NCI-H1930 (cell line): ENCODE results near the gene IGSF5.
"Not testable (repeated sequence)": the region's sequence is repeated elsewhere in the genome, so short reads cannot be mapped to it uniquely, and the experiment has no call there.

Experiments
- DNase-seq, 2 experiments: peaks; one replicate each; lab custom pipeline; 2025; lab: John Stamatoyannopoulos, UW

Gene IGSF5

GRCh38 chr21:39738566-39738965 lies 6.4 kb upstream of the IGSF5 start:
- DNase-seq: no peak

DNA sequence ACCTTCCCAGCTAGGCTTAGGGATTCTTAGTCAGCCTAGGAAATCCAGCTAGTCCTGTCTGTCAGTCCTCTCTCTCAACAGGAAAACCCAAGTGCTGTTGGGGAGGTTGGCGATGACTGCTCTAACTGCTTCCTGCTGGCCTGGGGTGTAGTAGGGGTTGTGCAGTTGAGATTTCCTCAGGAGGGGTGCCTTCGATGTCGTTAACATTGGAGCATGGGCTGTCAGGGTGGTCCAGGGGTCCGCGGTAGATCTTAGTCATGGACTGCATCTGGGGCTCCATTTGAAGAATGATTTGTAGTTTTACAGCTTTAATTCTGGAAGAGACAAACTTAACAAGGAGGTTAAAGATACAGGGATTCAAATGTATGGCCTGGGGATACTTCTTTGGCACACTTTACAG lies 5.5 kb upstream of the IGSF5 start:
- not testable (repeated sequence) for DNase-seq

DNA sequence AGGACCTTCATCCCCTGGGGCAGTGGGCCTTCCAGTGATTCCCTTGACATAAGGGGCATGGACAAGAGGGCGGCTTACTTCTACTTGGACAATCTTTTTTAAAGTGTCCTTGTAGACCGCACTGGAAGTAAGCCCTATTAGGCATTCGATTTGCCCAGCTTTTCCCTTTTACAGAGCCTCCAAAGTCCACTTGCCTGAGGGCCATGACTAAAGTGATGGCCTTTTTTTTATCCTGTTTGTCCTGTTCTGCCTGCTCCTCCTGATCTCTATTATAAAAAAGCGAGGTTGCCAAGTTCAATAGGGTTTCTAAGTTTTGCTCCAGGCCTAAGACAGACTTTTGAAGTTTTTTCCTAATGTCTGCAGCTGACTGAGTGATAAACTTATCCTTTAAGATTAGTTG lies 2.4 kb upstream of the IGSF5 start:
- DNase-seq: not testable (repeated sequence)

GRCh38 chr21:39745332-39745731 lies 349 bp downstream of the IGSF5 start:
- not testable (repeated sequence) for DNase-seq

DNA sequence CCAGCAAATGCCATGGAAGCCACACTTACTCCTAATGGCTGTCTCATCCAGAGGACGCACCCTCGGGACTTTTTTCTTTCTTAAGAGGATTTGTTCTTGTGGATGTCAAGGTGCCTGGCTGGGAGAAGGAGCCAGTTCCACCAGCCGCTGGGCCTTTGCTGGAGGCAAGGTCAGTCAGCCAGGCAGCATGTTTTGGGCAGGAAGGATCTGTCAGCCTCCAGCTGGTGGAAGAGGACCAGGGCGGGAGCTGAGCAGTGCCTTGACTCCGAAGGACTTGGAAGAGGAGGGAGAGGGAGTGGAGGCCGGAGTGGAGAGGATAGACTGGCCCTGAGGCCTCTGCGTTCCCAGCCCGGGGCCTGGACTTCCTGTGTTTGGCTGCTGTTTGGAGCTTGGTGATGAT lies 5.7 kb downstream of the IGSF5 start:
- no peak for DNase-seq

- DNase-seq: no peak
Measured at GRCh38 chr21:39754811-39755210, 9.8 kb downstream of the IGSF5 start.

DNA sequence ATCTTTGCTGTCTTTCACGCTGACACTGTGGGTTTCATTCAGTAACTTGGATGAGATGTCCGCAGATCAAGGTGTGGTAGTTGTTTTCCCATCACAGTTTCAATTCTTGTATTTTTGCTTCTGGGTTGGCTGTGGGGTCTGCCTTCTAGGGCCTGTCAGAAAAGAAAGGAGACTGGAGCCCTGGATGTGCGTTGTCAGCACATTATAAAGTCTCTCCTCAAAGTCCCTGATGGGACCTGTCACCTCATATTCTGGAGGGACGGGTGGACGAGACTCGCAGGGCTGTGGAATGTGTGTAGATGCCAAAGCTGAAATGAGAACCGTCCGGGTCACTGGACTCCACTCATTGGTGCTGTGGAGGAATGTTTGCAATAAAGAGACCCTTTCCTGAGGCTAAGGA lies 11.3 kb downstream of the IGSF5 start:
- no peak for DNase-seq

- no peak for DNase-seq
Measured at GRCh38 chr21:39763272-39763970, 18.4 kb downstream of the IGSF5 start.

- no peak for DNase-seq
Measured at GRCh38 chr21:39774227-39774626, 29.2 kb downstream of the IGSF5 start.

DNA sequence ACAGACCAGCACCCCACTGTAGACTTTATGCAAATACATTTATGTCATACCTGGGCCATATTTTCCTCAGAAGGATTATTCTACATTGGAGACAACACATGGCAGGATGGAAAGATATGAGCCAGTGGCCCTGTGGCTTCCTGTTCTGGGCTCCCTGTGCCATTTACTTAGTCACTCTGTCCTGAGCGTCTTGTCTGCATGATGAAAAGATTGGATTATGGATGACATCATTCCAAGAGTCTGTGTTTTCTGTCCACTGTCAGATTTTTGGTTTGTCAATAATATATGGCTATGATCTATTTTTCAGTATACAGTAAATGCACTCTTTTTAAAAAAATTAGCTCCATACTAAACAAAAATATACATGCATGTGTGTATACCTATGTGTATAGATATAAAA lies 30.8 kb downstream of the IGSF5 start:
- DNase-seq: no peak

DNA sequence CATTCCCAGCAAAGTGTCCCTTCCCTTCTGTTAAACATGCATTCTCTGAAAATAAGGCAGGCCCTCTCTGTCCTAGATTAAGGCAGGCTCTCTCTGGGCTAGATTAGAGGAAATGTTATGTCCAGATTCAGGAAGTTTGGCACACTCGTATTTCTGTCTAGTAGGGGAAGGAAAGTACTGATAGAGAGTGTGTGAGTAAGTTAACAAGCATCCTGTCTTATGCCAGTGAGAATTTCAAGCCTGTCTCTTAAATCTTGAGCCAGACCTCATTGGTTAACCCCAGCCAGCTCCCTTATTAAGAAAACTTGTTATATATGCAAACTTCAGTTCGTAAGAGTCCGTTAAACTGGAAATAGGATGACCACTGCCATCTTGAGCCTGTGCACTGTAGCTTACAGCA lies 31.6 kb downstream of the IGSF5 start:
- DNase-seq: no peak

DNA sequence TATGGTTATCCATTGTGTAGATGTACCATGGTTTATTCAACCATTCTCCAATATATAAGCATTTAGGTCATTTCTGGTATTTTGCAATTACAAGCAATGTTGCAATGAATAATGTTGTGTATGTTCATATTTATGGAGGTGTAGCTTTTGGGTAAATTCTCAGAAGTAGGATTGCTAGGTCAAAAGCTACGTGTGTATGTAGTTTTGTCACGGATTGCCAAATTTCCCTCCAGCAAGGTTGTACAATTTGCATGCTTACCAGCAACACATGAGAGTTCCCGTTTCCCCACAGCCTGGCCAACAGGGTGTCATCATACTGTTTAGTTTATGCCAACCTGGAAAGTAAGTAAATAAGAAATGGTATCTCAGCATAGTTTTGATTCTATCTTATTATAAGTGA lies 36.3 kb downstream of the IGSF5 start:
- DNase-seq: no peak

GRCh38 chr21:39788383-39788782 lies 43.4 kb downstream of the IGSF5 start:
- peak; percentile 38 to 62 for DNase-seq

GRCh38 chr21:39796466-39796865 lies 51.5 kb downstream of the IGSF5 start:
- DNase-seq: no peak

GRCh38 chr21:39799178-39799577 lies 54.2 kb downstream of the IGSF5 start:
- DNase-seq: no peak

DNA sequence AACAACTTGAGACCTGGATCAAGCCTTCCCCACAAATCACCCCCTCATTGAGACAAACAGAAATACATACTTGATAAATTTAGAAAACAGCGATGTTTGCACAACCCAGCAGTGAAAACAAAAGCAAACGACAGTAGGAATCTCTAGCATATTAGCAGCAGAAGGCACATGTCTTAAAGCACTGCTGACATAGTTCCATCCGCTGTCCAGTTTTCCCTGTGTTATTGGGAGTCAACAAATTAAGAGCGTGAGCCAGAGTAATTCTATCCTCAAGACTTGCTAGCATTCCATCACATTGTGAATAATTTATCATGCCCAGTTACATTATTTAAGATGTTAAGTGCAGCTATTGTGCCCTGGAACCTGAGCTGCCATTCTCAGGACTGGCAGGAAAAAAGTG lies 55.3 kb downstream of the IGSF5 start:
- no peak for DNase-seq

GRCh38 chr21:39802217-39802616 lies 57.2 kb downstream of the IGSF5 start:
- no peak for DNase-seq

DNA sequence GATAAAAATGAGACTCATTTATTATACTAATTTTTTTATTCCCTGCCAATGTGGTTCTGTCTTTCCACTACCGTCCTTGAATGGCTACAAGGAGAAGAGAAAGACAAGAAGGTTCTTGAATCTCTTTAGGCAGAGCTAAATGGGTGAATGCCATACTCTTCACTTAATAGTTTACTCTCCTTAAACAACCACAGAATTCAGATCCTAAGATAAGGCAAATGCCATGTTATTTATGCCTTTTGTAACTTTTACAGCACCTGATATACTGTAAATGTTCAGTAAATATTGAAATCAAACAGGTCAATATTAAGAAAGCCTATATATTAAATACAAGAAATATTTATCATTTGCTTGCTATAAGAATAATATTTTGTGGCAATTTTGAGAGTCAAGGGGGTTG lies 58.4 kb downstream of the IGSF5 start:
- DNase-seq: no peak

DNA sequence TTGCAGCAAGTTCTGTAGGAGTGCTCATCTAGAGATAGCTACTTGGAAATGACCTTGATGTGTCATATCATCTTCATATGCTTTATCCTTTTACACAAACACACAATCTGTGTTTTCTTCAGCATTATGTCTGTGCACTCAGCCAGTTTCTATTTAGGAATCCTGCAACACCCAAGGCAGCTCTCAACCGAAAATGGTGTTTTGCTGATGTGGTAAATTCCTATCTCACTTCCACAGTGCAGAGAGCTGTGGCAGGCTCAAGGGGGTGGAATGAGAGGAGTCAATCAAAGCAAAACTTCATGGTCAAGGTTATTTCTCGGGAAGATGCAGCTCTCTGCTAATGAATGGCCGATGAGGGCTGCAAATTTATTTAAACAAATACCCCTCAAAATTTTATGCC lies 59.3 kb downstream of the IGSF5 start:
- no peak for DNase-seq

DNA sequence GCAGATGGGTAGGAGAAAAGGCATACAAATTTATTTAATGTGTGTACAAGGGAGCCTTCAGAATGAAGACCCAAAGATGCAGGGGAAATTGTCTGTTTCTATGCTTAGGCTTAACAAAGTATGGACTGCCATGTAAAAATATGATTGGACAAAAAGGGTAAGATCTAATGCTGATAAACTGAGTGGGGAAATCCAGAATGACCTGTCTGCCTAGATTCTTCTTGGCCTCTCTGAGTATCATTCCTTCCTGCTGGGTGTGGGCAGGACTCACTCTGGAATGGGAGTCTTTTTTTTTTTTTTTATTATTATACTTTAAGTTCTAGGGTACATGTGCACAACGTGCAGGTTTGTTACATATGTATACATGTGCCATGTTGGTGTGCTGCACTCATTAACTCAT lies 61.0 kb downstream of the IGSF5 start:
- DNase-seq: no peak

DNA sequence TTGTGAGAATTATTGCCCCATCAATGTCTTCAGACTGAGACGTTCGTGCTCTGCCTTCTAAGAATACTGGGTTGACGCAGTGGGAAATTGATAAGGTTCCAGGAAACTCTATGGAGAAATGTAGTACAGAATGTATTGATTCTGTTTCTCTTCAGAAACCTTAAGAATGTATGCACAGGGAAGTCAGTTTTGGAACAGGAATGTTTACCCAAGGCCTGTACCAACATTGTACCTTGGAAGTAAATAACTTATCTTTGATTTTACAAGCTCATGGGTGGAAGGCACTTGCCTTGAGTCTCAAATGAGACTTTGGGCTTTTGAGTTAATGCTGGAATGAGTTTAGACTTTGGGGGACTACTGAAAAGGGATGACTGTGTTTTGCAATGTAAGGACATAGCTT lies 62.8 kb downstream of the IGSF5 start:
- DNase-seq: no peak

DNA sequence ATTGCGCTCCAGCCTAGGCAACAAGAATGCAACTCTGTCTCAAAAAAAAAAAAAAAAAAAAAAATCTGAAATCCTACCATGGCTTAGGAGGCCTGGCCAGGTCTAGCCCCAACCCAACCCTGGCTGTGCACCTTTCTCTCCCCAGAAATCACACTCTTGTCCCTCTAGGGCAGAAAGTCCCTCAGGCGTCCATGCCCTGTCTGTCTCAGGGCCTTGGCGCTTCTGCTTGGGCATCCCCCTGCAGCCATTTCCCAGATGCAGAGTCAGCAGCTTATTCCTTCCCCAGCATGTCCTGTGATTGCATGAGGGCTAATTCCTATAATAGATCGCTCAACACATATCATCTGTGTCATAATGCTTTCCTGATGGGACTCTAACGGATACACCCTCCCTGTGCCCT lies 65.0 kb downstream of the IGSF5 start:
- DNase-seq: no peak

DNA sequence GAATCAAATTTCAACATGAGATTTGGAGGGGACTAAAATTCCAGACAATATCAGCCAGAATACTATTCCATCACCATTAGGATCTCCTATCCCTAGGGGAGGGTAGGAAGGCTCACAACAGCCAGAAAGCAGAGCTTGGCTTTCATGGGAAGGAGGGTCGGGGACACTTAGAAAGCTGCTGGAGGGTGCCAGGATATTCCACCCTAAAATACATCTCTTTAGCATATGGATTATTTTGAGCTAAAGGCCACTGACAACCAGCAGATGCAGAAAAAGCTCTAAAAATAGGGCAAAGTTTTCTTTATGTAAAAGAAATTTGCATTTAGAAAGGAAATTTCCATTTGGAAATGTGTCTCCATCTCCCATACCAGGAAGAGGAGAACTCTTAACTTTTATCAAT lies 68.0 kb downstream of the IGSF5 start:
- no peak for DNase-seq

- no peak for DNase-seq
Measured at GRCh38 chr21:39818557-39818956, 73.6 kb downstream of the IGSF5 start.

GRCh38 chr21:39822042-39822441 lies 77.1 kb downstream of the IGSF5 start:
- no peak for DNase-seq
